GM11168 (cell line): ENCODE data around the gene ZCCHC4.

Source experiments
- in situ Hi-C: fragments of 300-500 bp; cut with MboI; formaldehyde crosslinking; loops from one replicate; pipeline ENCODE4 v1.12.0; 2022; ENCODE audit warnings: low sequenced_read_pairs; ENCODE audit not compliant: unreplicated experiment

ZCCHC4 gene

DNA sequence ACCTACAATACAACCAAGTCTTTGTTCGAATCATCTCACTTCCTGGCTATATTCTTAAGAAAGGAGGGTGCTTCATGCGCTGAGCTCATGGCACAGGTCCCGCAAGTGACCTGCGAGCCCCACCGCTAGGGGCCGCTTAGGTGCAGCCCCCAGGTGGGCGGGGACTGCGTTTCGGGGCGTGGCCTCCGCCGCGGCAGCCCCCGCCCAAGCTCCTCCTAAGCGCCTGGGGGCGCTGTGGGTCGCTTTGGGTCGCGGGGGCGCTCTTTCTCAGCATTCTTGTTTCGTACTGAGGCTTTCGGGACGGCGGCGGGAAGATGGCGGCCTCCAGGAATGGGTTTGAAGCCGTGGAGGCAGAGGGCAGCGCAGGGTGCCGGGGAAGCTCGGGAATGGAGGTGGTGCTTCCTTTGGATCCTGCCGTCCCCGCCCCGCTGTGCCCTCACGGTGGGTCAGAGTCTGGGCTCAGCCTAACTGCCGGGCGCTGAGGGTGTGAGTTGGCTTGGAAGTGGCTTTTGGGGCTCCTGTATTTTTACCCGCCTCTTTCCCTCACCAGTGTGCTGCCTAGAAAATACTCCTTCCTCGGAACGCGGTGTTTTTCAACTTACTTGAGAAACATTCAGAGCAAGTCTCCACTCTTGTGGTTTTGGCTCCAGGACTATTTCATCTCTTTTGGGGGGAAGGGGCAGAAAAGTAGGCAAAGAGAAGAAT is at the start of gene ZCCHC4:
Gene ZCCHC4, plus strand, starts transcription at position 279 of the 705 bp plus-strand sequence. Its CDS starts 36 bp downstream, at position 315.
- in situ Hi-C loops: no loop called here

DNA sequence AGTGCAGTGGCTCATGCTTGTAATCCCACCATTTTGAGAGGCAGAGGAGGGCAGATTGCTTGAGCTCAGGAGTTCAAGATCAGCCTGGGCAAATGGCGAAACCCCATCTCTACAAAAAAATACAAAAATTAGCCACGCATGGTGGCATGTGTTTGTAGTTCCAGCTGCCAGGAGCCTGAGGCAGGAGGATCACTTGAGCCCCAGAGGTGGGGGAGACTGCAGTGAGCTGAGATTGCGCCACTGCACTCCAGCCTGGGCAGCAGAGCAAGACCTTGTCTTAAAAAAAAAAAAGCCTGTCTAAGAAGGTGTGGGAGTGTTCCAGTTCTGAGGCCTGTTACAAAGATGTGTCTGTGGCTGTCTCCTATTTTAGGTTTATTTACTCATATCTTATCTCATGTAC is 40.7 kb upstream of the ZCCHC4 start:
- in situ Hi-C loops: no loop called here

DNA sequence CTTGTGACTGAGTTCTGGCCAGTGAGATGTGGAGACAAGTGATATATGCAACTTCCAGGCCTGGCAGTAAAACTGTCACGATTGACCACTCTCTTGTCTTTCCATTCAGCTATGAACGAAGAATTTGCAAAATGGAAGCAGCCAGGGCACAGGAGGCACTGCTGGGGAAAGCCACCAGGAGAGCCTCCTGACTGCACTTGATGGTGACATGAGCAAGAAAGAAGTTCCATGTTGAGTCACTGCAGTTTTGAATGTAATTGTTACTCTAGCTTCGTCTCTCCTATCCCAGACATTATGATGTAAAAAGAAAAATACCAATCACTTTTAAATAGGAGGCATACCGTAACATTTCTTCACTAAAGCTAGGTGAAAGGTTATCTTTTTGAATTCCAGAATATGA is 32.4 kb upstream of the ZCCHC4 start:
- in situ Hi-C loops: no loop called here

DNA sequence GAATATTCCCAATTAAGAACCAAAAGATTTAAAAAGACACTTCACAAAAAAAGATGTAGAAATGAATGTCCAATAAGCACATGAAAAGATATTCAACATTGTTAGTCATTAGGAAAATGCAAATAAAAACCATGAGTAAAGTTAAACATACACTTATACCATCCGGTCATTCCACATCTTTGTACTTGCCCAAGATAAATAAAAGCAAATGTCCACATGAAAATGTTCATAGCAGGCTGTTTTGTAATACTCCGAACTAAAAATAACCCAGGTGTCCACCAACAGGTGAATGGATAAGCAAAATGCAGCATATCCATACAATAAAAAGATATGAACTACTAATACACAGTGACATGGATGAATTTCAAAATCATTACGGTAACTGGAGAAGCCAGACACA is 28.6 kb upstream of the ZCCHC4 start:
- in situ Hi-C loops: no loop called here

DNA sequence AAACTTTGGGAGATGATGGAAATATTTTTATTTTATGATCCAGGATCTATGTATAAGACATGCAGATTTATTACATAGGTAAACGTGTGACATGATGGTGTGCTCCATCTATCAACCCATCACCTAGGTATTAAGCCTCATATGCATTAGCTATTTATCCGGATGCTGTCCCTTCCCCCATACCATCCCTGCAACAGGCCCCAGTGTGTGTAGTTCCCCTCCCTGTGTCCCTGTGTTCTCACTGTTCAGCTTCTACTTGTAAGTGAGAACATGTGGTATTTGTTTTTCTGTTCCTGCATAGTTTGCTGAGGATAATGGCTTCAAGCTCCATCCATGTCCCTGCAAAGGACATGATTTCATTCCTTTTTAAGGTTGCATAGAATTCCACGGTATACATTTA is 28.1 kb upstream of the ZCCHC4 start:
- in situ Hi-C loops: no loop called here

GRCh38 chr4:25290490-25291067 is 22.0 kb upstream of the ZCCHC4 start:
- in situ Hi-C loops: no loop called here

- in situ Hi-C loops: no loop called here
Observed at GRCh38 chr4:25291158-25291733, 21.3 kb upstream of the ZCCHC4 start.

- in situ Hi-C loops: no loop called here
Observed at GRCh38 chr4:25297528-25298242, 14.9 kb upstream of the ZCCHC4 start.

DNA sequence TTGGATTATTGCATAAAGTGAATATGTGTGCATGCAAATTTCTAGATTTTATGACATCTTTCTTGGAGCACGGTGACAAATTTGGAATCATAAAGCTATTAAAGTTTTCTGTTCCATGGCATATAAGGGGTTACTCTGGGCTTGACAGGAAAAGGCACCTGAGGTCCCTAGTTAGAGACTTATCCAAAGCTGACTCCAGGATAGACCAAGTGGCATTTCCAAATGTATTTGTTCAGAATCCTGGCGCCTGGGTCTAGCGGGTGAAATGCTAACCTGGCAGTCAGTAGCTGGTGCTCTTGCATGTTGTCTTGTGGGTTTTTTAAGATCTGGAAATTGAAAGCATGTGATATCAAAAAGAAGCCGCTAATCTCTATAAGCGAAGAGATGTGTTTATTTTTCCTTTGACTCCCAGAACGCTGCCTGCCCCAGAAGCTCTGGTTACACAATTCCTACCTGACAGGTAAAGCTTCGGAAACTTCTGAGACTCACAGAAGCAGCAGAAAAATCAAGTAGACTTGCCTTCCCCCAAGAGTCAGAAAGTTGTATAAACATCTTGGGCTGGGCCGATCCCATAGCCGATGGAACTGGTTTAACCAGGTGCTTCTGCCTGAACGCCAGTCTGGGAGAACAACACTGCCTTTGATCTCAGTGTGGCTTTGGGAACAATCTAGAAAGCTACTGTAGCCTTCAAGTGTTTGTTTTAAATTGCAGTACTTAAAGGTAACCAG is 12.9 kb upstream of the ZCCHC4 start:
- in situ Hi-C loops: no loop called here

GRCh38 chr4:25301471-25301870 is 11.1 kb upstream of the ZCCHC4 start:
- in situ Hi-C loops: no loop called here

- in situ Hi-C loops: no loop called here
Observed at GRCh38 chr4:25302626-25303025, 9.9 kb upstream of the ZCCHC4 start.

- in situ Hi-C loops: no loop called here
Observed at GRCh38 chr4:25303578-25303977, 9.0 kb upstream of the ZCCHC4 start.

DNA sequence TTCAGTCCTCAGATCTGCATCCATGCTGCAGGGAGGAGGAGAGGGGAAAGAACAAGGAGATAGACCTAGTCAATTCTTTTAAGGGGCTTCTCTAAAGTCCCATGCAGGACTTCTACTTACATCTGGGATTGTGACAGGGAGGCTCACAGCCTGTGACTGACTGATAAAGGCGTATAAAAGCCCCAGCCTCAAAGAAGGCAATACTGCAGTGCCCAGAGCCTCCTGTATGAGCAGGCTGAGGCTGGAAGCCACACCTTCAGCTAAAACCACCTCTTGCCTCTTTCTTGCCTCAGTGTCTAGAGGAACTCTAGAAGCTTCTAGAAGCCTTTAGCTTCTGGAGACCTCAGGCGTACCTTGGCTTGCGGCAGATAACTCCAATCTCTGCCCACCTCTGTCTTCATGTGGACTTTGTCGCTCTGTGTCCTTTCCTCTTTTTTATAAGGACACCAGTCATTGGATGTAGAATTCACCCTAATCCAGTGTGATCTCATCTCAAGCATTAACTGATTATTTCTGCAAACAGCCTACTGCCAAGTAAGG is 6.0 kb upstream of the ZCCHC4 start:
- in situ Hi-C loops: no loop called here

GRCh38 chr4:25307596-25307995 is 5.0 kb upstream of the ZCCHC4 start:
- in situ Hi-C loops: no loop called here

GRCh38 chr4:25308306-25308705 is 4.3 kb upstream of the ZCCHC4 start:
- in situ Hi-C loops: no loop called here

- in situ Hi-C loops: no loop called here
Observed at GRCh38 chr4:25308761-25309160, 3.8 kb upstream of the ZCCHC4 start.

DNA sequence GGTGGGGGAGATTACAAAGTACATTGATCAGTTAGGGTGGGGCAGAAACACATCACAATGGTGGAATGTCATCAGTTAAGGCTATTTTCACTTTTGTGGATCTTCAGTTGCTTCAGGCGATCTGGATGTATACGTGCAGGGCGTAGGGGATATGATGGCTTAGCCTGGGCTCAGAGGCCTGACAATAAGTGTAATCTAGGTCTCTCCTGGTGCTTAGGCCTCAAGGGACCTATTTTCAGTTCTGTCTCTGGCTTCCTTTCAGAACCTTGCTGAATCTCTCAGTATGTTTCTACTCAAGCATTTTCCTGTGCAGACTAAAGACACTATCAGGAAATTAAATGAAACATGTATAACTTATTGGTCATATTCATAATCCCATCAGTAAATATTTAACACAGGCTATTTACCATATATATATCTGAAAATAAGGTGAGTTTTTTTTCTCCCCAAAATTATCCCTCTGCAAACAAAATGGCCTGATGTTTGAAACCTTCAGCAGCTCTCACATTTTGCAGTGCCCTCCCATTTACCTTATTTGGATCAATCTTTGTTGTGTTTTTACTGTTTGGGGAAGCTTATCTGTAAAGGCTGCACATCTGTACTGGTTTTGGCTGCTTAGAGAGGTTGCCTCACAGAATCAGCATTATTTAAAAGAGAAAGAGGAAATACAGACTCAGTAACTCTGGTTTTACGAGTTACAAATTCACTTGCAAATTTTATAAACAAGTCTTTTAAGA is 2.3 kb upstream of the ZCCHC4 start:
- in situ Hi-C loops: no loop called here

GRCh38 chr4:25310803-25311166 is 1.8 kb upstream of the ZCCHC4 start:
- in situ Hi-C loops: no loop called here

DNA sequence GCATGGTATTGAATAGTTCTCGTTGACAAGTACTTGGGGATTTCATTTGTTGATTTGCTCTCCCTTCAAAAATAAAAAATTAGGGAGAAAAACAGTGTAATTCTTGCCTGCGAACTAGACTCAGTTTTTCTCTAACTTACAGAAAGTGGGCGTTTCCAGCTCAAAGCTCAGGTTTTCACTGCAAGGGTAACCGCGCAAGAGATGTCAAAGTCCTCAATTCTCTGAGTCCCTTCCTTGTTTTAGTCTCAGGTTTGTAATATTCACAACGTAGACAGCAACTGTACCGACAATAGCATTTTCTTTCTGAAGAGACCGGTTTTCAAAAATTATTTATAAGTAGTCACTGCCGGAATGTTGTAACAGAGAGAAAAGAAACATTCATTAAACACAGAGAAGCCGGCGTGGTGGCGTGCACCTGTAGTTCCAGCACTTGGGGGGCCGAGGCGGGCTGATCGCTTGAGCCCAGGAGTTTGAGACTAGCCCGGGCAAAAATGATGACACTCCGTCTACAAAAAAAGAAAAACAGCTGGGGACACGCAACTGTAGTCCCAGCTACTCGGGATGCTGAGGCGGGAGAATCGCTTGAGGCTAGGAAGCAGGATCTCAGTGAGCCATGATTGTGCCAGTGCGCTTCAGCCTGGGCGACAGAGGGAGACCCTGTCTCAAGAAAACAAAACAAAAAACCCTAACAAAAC is 774 bp downstream of the ZCCHC4 start:
- in situ Hi-C loops: no loop called here
